Uterus (tissue), 4 donors: ENCODE measurements around the gene GSC2. TPM values are rescaled to one million over a fixed set of nuclear protein-coding genes. Genes with fewer than 3 reads are reported as not detected.

ENCODE experiments used
- DNase-seq, 2 donors: peaks; one replicate each; pipeline ENCODE4 v3.0.0-alpha.2; 2019 to 2020
- H3K27ac ChIP-seq, 2 donors: fragments of 200-600 bp; sonication (generic); 1 replicate in 1 of 2; 2 replicates in 1 of 2; pipeline ENCODE4 v1.5.1; 2016 to 2018
- H3K27me3 ChIP-seq, 2 donors: fragments of 200-600 bp; sonication (generic); one replicate each; pipeline ENCODE4 v1.5.1; 2018 to 2019; ENCODE audit warnings: control low read depth in 1 of 2
- H3K36me3 ChIP-seq, 2 donors: fragments of 200-600 bp; sonication (generic); one replicate each; pipeline ENCODE4 v1.5.1; 2019; ENCODE audit warnings: control low read depth in 1 of 2
- H3K4me1 ChIP-seq, 2 donors: fragments of 200-600 bp; sonication (generic); one replicate each; pipeline ENCODE4 v1.5.1; 2018 to 2019; ENCODE audit warnings: control low read depth in 1 of 2
- H3K4me3 ChIP-seq, 2 donors: fragments of 200-600 bp; sonication (generic); 1 replicate in 1 of 2; 2 replicates in 1 of 2; pipeline ENCODE4 v1.5.1; 2018 to 2019; ENCODE audit warnings: mild to moderate bottlenecking in 1 of 2
- H3K9me3 ChIP-seq, 2 donors: fragments of 200-600 bp; sonication (generic); one replicate each; pipeline ENCODE4 v1.5.1; 2019; ENCODE audit warnings: control low read depth in 1 of 2
- POLR2A ChIP-seq, 2 donors: fragments of 450-650 bp; IDR thresholded peaks; one replicate each; pipeline ENCODE4 v1.6.1; 2016; ENCODE audit warnings: antibody characterized with exemption in 2 of 2, mild to moderate bottlenecking in 1 of 2, moderate library complexity in 1 of 2
- intact Hi-C: fragments of 100-400 bp; cut with DNase I; formaldehyde crosslinking; loops from one replicate; pipeline ENCODE4 v1.15.1; 2023; ENCODE audit warnings: low total_unique reads
- total RNA-seq, 4 donors: library from RNA; depleted of rRNA in 3 of 4; stranded (reverse); fragments of >200 nt in 3 of 4; gene quantifications; one replicate each; pipeline versions ENCODE4 v1.1.0 to v1.2.4, GENCODE V29; 2014 to 2023
- TF ChIP-seq, protein P1 (sequence below), 4 experiments: fragments of 200-600 bp in 2 of 4; fragments of 450-650 bp in 2 of 4; sonication (generic) in 2 of 4; IDR thresholded peaks; one replicate each; pipeline ENCODE4 v1.5.1; 2016 to 2019; ENCODE audit warnings: antibody characterized with exemption in 4 of 4, mild to moderate bottlenecking in 2 of 4, moderate library complexity in 1 of 4
- donor health status: DM: yes; HTN: yes; CAD: no.

Gene GSC2
- total RNA-seq, 4 donors from 2014 or later = not detected

GRCh38 chr22:19114984-19115552 is 35.0 kb downstream of the GSC2 start:
- H3K4me1 ChIP-seq = peaks cover 0 to 26% of the 10 kb centered on the region in 2 donors
- DNase-seq = no peak
- intact Hi-C loops = no loop called here
- no peak overlapping the region for H3K27ac ChIP-seq
- H3K4me3 ChIP-seq = no peak overlapping the region
- no peaks in the 10 kb centered on the region for H3K36me3 ChIP-seq
- H3K9me3 ChIP-seq = no peaks in the 10 kb centered on the region
- no peaks in the 10 kb centered on the region for H3K27me3 ChIP-seq
- TF ChIP-seq, protein P1, sequence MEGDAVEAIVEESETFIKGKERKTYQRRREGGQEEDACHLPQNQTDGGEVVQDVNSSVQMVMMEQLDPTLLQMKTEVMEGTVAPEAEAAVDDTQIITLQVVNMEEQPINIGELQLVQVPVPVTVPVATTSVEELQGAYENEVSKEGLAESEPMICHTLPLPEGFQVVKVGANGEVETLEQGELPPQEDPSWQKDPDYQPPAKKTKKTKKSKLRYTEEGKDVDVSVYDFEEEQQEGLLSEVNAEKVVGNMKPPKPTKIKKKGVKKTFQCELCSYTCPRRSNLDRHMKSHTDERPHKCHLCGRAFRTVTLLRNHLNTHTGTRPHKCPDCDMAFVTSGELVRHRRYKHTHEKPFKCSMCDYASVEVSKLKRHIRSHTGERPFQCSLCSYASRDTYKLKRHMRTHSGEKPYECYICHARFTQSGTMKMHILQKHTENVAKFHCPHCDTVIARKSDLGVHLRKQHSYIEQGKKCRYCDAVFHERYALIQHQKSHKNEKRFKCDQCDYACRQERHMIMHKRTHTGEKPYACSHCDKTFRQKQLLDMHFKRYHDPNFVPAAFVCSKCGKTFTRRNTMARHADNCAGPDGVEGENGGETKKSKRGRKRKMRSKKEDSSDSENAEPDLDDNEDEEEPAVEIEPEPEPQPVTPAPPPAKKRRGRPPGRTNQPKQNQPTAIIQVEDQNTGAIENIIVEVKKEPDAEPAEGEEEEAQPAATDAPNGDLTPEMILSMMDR (IDR thresholded peaks at IDR 0.05) = no peak
- no peak for TF ChIP-seq POLR2A (IDR thresholded peaks at IDR 0.05)

DNA sequence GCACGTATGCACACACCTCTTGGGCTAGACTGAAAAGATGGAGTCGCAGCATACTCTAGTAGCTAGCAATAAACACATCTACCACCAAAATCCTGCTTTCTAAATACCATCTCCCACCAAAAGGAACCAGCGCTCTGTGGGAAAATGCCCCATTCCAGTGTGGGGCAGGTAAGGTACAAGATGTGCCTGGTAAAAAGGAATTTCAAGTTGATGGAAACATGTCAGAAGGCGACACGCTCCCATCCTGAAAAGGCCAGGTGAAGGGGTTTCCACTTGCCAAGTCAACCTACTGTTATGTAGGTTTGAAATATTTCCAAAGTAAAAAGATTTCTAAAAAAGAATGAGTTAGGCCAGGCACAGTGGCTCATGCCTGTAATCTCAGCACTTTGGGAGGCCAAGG is 36.7 kb downstream of the GSC2 start:
- no peaks in the 10 kb centered on the region for H3K9me3 ChIP-seq
- peaks cover 0 to 12% of the 10 kb centered on the region in 2 donors for H3K4me1 ChIP-seq
- no peak for TF ChIP-seq POLR2A (IDR thresholded peaks at IDR 0.05)
- TF ChIP-seq, protein P1 (IDR thresholded peaks at IDR 0.05) = no peak
- intact Hi-C loops = no loop called here
- H3K36me3 ChIP-seq = no peaks in the 10 kb centered on the region
- H3K27me3 ChIP-seq = no peaks in the 10 kb centered on the region
- no peak overlapping the region for H3K27ac ChIP-seq
- H3K4me3 ChIP-seq = no peak overlapping the region
- DNase-seq = no peak

DNA sequence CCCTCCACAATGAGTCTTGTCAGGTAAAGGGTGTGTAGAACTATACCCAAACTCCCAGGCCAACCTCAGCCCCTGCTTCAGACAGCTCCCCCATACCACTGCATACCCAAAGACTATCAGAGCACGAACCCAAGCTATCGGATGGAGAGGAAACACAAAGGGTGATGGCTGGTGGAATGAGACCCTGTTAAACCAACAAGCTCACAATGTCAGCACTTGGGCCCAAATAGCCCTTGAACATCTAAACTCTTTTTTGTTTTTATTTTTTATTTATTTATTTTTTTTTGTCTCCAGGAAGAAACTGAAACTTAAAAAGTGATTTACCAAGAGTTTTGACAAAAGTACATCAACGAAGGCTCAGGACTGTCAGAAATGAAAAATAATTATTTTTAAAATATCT is 38.5 kb downstream of the GSC2 start:
- no peaks in the 10 kb centered on the region for H3K27me3 ChIP-seq
- TF ChIP-seq, protein P1 (IDR thresholded peaks at IDR 0.05) = no peak
- no peak for TF ChIP-seq POLR2A (IDR thresholded peaks at IDR 0.05)
- no peak overlapping the region for H3K27ac ChIP-seq
- DNase-seq = no peak
- H3K4me1 ChIP-seq = peaks cover 0 to 15% of the 10 kb centered on the region in 2 donors
- intact Hi-C loops = no loop called here
- no peaks in the 10 kb centered on the region for H3K9me3 ChIP-seq
- no peaks in the 10 kb centered on the region for H3K36me3 ChIP-seq
- no peak overlapping the region for H3K4me3 ChIP-seq

- Histone ChIP-seq H3K4me1 (peaks cover 0 to 12% of the 10 kb centered on the region in 2 donors), H3K4me3 (no peak overlapping the region), H3K27me3 (no peaks in the 10 kb centered on the region), H3K9me3 (no peaks in the 10 kb centered on the region), H3K27ac (no peak overlapping the region), H3K36me3 (no peaks in the 10 kb centered on the region)
- intact Hi-C loops = no loop called here
- DNase-seq = no peak
- TF ChIP-seq POLR2A (IDR thresholded peaks at IDR 0.05) = no peak
- TF ChIP-seq, protein P1 (IDR thresholded peaks at IDR 0.05) = no peak
Observed at GRCh38 chr22:19111140-19111539, 39.0 kb downstream of the GSC2 start.

GRCh38 chr22:19110646-19111045 is 39.4 kb downstream of the GSC2 start:
- no peak overlapping the region for H3K27ac ChIP-seq
- no peaks in the 10 kb centered on the region for H3K9me3 ChIP-seq
- intact Hi-C loops = no loop called here
- DNase-seq = no peak
- TF ChIP-seq, protein P1 (IDR thresholded peaks at IDR 0.05) = no peak
- TF ChIP-seq POLR2A (IDR thresholded peaks at IDR 0.05) = no peak
- no peaks in the 10 kb centered on the region for H3K36me3 ChIP-seq
- no peak overlapping the region for H3K4me3 ChIP-seq
- H3K27me3 ChIP-seq = no peaks in the 10 kb centered on the region
- peaks cover 0 to 12% of the 10 kb centered on the region in 2 donors for H3K4me1 ChIP-seq
